Activated T-helper 1 cell treated with Interleukin-2 at 50 U/mL for 16 hours (primary cell): ENCODE results near the gene OSMR.

Source experiments
- DNase-seq: peaks from one replicate; pipeline ENCODE4 v3.0.0-alpha.2; 2020; ENCODE audit warnings: low read depth

Gene OSMR

GRCh38 chr5:38871790-38872551 is 26.2 kb downstream of the OSMR start:
- DNase-seq: no peak

GRCh38 chr5:38872826-38873225 is 27.0 kb downstream of the OSMR start:
- DNase-seq: no peak

GRCh38 chr5:38874948-38875456 is 29.2 kb downstream of the OSMR start:
- DNase-seq: no peak

GRCh38 chr5:38878391-38879077 is 32.7 kb downstream of the OSMR start:
- no peak for DNase-seq

GRCh38 chr5:38879078-38879460 is 33.3 kb downstream of the OSMR start:
- no peak for DNase-seq

- DNase-seq: no peak
These were observed 38.0 kb downstream of the OSMR start for GRCh38 chr5:38883842-38884241.

- no peak for DNase-seq
These were observed 39.4 kb downstream of the OSMR start for GRCh38 chr5:38885208-38885607.

- no peak for DNase-seq
These were observed 42.2 kb downstream of the OSMR start for GRCh38 chr5:38888041-38888440.

- no peak for DNase-seq
These were observed 43.6 kb downstream of the OSMR start for GRCh38 chr5:38889424-38889823.

- no peak for DNase-seq
These were observed 45.8 kb downstream of the OSMR start for GRCh38 chr5:38891563-38891962.

- DNase-seq: no peak
These were observed 46.6 kb downstream of the OSMR start for GRCh38 chr5:38892363-38892762.

- no peak for DNase-seq
These were observed 50.9 kb downstream of the OSMR start for GRCh38 chr5:38896760-38897159.

GRCh38 chr5:38899936-38900335 is 54.1 kb downstream of the OSMR start:
- no peak for DNase-seq

GRCh38 chr5:38905516-38905915 is 59.7 kb downstream of the OSMR start:
- no peak for DNase-seq

GRCh38 chr5:38906503-38906902 is 60.7 kb downstream of the OSMR start:
- no peak for DNase-seq

- no peak for DNase-seq
These were observed 66.1 kb downstream of the OSMR start for GRCh38 chr5:38911933-38912332.

- DNase-seq: no peak
These were observed 67.9 kb downstream of the OSMR start for GRCh38 chr5:38913714-38914113.

- no peak for DNase-seq
These were observed 71.0 kb downstream of the OSMR start for GRCh38 chr5:38916802-38917201.

GRCh38 chr5:38921174-38921573 is 75.4 kb downstream of the OSMR start:
- DNase-seq: no peak

GRCh38 chr5:38922199-38922598 is 76.4 kb downstream of the OSMR start:
- no peak for DNase-seq

GRCh38 chr5:38923661-38924451 is 78.0 kb downstream of the OSMR start:
- DNase-seq: no peak

GRCh38 chr5:38925154-38925925 is 79.5 kb downstream of the OSMR start:
- DNase-seq: no peak
